ENCODE data around the gene ANGPTL7.

Gene ANGPTL7

GRCh38 chr1:11184973-11185372 lies 4.2 kb upstream of the ANGPTL7 start:
- H3K4me3 ChIP-seq (ENCODE audit: low read depth, low read length) = no peak overlapping the region
- no peaks in the 10 kb centered on the region for H3K9me3 ChIP-seq (ENCODE audit: control insufficient read depth, insufficient read depth, low read depth, low read length)
- no peak overlapping the region for H3K27ac ChIP-seq (ENCODE audit: extremely low read depth, low read depth, low read length)
- POLR2A ChIA-PET = no interaction called here
- CTCF ChIA-PET = interaction anchor here (0.6 kb wide), 1 partner anchor 42 kb away, joined by 4 read pairs; no protein-coding TSS in a partner anchor
- H3K36me3 ChIP-seq (ENCODE audit: control insufficient read depth in 2 of 2, insufficient read depth in 1 of 2, low read length in 2 of 2) = peaks cover 10 to 82% of the 10 kb centered on the region in 2 experiments
- TF ChIP-seq ZNF114 (tag by site-specific recombination; IDR thresholded peaks at IDR 0.05) (no peak), ZNF398 (tag by site-specific recombination; IDR thresholded peaks at IDR 0.05) (no peak), ZFP37 (tag by site-specific recombination; IDR thresholded peaks at IDR 0.05) (no peak), ZBTB10 (tag by site-specific recombination; IDR thresholded peaks at IDR 0.05) (no peak), ZBTB11 (tag by site-specific recombination; conservative IDR thresholded peaks at IDR 0.05; ENCODE audit: low read depth) (no peak), ZNF274 (IDR thresholded peaks at IDR 0.05; ENCODE audit: low read length) (no peak), ZNF274 (tag by site-specific recombination; IDR thresholded peaks at IDR 0.05; ENCODE audit: borderline replicate concordance) (no peak), ZNF416 (tag by site-specific recombination; IDR thresholded peaks at IDR 0.05) (no peak), ZNF670 (tag by site-specific recombination; IDR thresholded peaks at IDR 0.05; ENCODE audit: low read depth) (no peak), HIC1 (tag by site-specific recombination; IDR thresholded peaks at IDR 0.05) (no peak), ZBTB49 (tag by site-specific recombination; IDR thresholded peaks at IDR 0.05; ENCODE audit: low read depth) (no peak), TSHZ1 (tag by site-specific recombination; IDR thresholded peaks at IDR 0.05; ENCODE audit: borderline replicate concordance) (no peak), GLI2 (tag by site-specific recombination; IDR thresholded peaks at IDR 0.05; ENCODE audit: borderline replicate concordance, low read depth) (no peak), ZNF24 (tag by site-specific recombination; IDR thresholded peaks at IDR 0.05) (no peak), ZNF660 (tag by site-specific recombination; IDR thresholded peaks at IDR 0.05) (no peak)
- H3K4me1 ChIP-seq (ENCODE audit: control insufficient read depth, insufficient read depth, low read length) = no peaks in the 10 kb centered on the region

Data from HEK293 (cell line).